WTC11 (cell line): ENCODE results near the gene RAX2. TPM values are rescaled to one million over a fixed set of nuclear protein-coding genes. Genes with fewer than 3 reads are reported as not detected.

ENCODE experiments used
- ATAC-seq: fragments of 200-7000 bp; cut with Tn5 transposase; 2 replicates; pipeline ENCODE4 v1.10.0; 2021; ENCODE audit warnings: mild to moderate bottlenecking, moderate library complexity
- CTCF ChIA-PET: fragments of 300-600 bp; sonication (Branson Sonifier 250); formaldehyde crosslinking; loops from one replicate; lab custom pipeline; 2021; ENCODE audit warnings: antibody characterized with exemption; lab: Charles Lee
- POLR2A ChIA-PET: fragments of 350-600 bp; sonication (Branson Sonifier 250); formaldehyde crosslinking; loops from one replicate; lab custom pipeline; 2021; ENCODE audit warnings: antibody characterized with exemption; lab: Charles Lee
- DNase-seq: peaks from one replicate; pipeline ENCODE4 v3.0.0; 2021; ENCODE audit warnings: low spot score
- H3K27ac Mint-ChIP-seq: 2 replicates; pipeline ENCODE4 v1.8.0; 2021; ENCODE audit warnings: mixed read lengths
- H3K27me3 Mint-ChIP-seq: 2 replicates; pipeline ENCODE4 v1.8.0; 2021; ENCODE audit warnings: low read depth, mild to moderate bottlenecking, moderate library complexity, mixed read lengths
- H3K36me3 Mint-ChIP-seq: 2 replicates; pipeline ENCODE4 v1.8.0; 2021; ENCODE audit warnings: mixed read lengths
- H3K4me1 Mint-ChIP-seq: 2 replicates; pipeline ENCODE4 v1.8.0; 2022; ENCODE audit warnings: mixed read lengths
- H3K4me3 Mint-ChIP-seq: 2 replicates; pipeline ENCODE4 v1.8.0; 2021; ENCODE audit warnings: mild to moderate bottlenecking, moderate library complexity, mixed read lengths
- H3K9me3 Mint-ChIP-seq: 2 replicates; pipeline ENCODE4 v1.8.0; 2021; ENCODE audit warnings: mixed read lengths
- AR ChIP-seq: fragments of 250-450 bp; sonication (Bioruptor Pico); IDR thresholded peaks from 2 replicates; pipeline ENCODE4 v1.9.0; 2021; ENCODE audit warnings: mild to moderate bottlenecking
- CREB1 ChIP-seq: sonication (generic); formaldehyde crosslinking; IDR thresholded peaks from 2 replicates; pipeline ENCODE4 v1.8.0; 2023; ENCODE audit warnings: mild to moderate bottlenecking, missing genetic modification reagents
- EMX1 ChIP-seq: fragments of 250-450 bp; sonication (Bioruptor Pico); IDR thresholded peaks from 2 replicates; pipeline ENCODE4 v1.8.0; 2021; ENCODE audit warnings: mild to moderate bottlenecking
- ETV6 ChIP-seq: sonication (generic); formaldehyde crosslinking; IDR thresholded peaks from 2 replicates; pipeline ENCODE4 v1.8.1; 2022; ENCODE audit warnings: mild to moderate bottlenecking, missing genetic modification reagents
- FOXJ3 ChIP-seq: sonication (generic); formaldehyde crosslinking; IDR thresholded peaks from 2 replicates; pipeline ENCODE4 v1.9.0; 2021; ENCODE audit warnings: missing genetic modification reagents, mild to moderate bottlenecking, borderline replicate concordance
- GABPB1 ChIP-seq: sonication (generic); formaldehyde crosslinking; IDR thresholded peaks from 2 replicates; pipeline ENCODE4 v1.8.1; 2023; ENCODE audit warnings: mild to moderate bottlenecking, missing genetic modification reagents
- NFATC4 ChIP-seq: fragments of 250-450 bp; sonication (Bioruptor Pico); IDR thresholded peaks from 2 replicates; pipeline ENCODE4 v1.9.0; 2021; ENCODE audit warnings: mild to moderate bottlenecking
- NFE2L1 ChIP-seq: sonication (generic); formaldehyde crosslinking; IDR thresholded peaks from 2 replicates; pipeline ENCODE4 v1.8.1; 2023; ENCODE audit warnings: missing genetic modification reagents
- NFYB ChIP-seq: sonication (generic); formaldehyde crosslinking; conservative IDR thresholded peaks from 2 replicates; pipeline ENCODE4 v1.8.0; 2022; ENCODE audit warnings: low read depth, missing genetic modification reagents
- PRDM15 ChIP-seq: sonication (generic); formaldehyde crosslinking; IDR thresholded peaks from 2 replicates; pipeline ENCODE4 v1.8.0; 2022; ENCODE audit warnings: missing genetic modification reagents
- RELA ChIP-seq: sonication (generic); formaldehyde crosslinking; IDR thresholded peaks from 2 replicates; pipeline ENCODE4 v1.8.1; 2022; ENCODE audit warnings: missing genetic modification reagents, mild to moderate bottlenecking, borderline replicate concordance
- SOX15 ChIP-seq: fragments of 250-450 bp; sonication (Bioruptor Pico); IDR thresholded peaks from 2 replicates; pipeline ENCODE4 v1.9.0; 2021; ENCODE audit warnings: mild to moderate bottlenecking
- ZBTB43 ChIP-seq: sonication (generic); formaldehyde crosslinking; IDR thresholded peaks from 2 replicates; pipeline ENCODE4 v1.8.1; 2023; ENCODE audit warnings: mild to moderate bottlenecking, missing genetic modification reagents
- ZNF396 ChIP-seq: fragments of 250-450 bp; sonication (Bioruptor Pico); IDR thresholded peaks from 2 replicates; pipeline ENCODE4 v1.8.0; 2021; ENCODE audit warnings: mild to moderate bottlenecking, moderate library complexity, borderline replicate concordance
- ZNF512 ChIP-seq: sonication (generic); formaldehyde crosslinking; IDR thresholded peaks from 2 replicates; pipeline ENCODE4 v1.8.1; 2022; ENCODE audit warnings: missing genetic modification reagents, borderline replicate concordance
- total RNA-seq: library from RNA; stranded (reverse); gene quantifications from 3 replicates; pipeline ENCODE4 v1.2.3, GENCODE V29; 2021

The RAX2 gene
- total RNA-seq, 1 experiment from 2014 or later = 0.09 TPM

- DNase-seq = no peak
- H3K4me1 Mint-ChIP-seq = no peaks in the 10 kb centered on the region
- H3K27me3 Mint-ChIP-seq = no peaks in the 10 kb centered on the region
- H3K27ac Mint-ChIP-seq = no peak overlapping the region
- H3K9me3 Mint-ChIP-seq = peaks cover 7% of the 10 kb centered on the region
- no peak for ATAC-seq
- ChIA-PET POLR2A (no interaction called here), CTCF (interaction anchor here (0.7 to 1.4 kb wide), 4 partner anchors 10 to 25 kb away, joined by 3 to 6 read pairs (median 3); no protein-coding TSS in a partner anchor)
- no peaks in the 10 kb centered on the region for H3K36me3 Mint-ChIP-seq
- TF ChIP-seq RELA (CRISPR knock-in tag) = no peak
- no peak for TF ChIP-seq NFATC4 (CRISPR knock-in tag)
- TF ChIP-seq ZNF396 (CRISPR knock-in tag) = no peak
- no peak for TF ChIP-seq ZBTB43 (CRISPR knock-in tag)
- no peak for TF ChIP-seq SOX15 (CRISPR knock-in tag)
- no peak for TF ChIP-seq PRDM15 (CRISPR knock-in tag)
- no peak for TF ChIP-seq NFYB (CRISPR knock-in tag)
- no peak for TF ChIP-seq FOXJ3 (CRISPR knock-in tag)
- TF ChIP-seq ZNF512 (CRISPR knock-in tag) = no peak
- no peak for TF ChIP-seq AR (CRISPR knock-in tag)
- TF ChIP-seq NFE2L1 (CRISPR knock-in tag) = no peak
- no peak for TF ChIP-seq EMX1 (CRISPR knock-in tag)
- TF ChIP-seq GABPB1 (CRISPR knock-in tag) = no peak
- no peak for TF ChIP-seq CREB1
- TF ChIP-seq ETV6 (CRISPR knock-in tag) = no peak
- no peak overlapping the region for H3K4me3 Mint-ChIP-seq
These were observed 36.6 kb upstream of the RAX2 start for GRCh38 chr19:3808420-3809143.
